HepG2 (cell line): ENCODE results near the gene CIB2. TPM values are rescaled to one million over a fixed set of nuclear protein-coding genes. Genes with fewer than 3 reads are reported as not detected.

Source experiments
- HES4 ChIP-seq: sonication (generic); formaldehyde crosslinking; IDR thresholded peaks from 2 replicates; pipeline ENCODE4 v1.9.0; 2021; ENCODE audit warnings: mild to moderate bottlenecking, missing genetic modification reagents, borderline replicate concordance
- HNF4A ChIP-seq: sonication (generic); formaldehyde crosslinking; IDR thresholded peaks from 2 replicates; pipeline ENCODE4 v1.4.0; 2020; ENCODE audit warnings: missing genetic modification reagents
- KLF13 ChIP-seq: sonication (generic); formaldehyde crosslinking; IDR thresholded peaks from 2 replicates; pipeline ENCODE4 v1.4.0; 2020; ENCODE audit warnings: mild to moderate bottlenecking, missing genetic modification reagents
- MED13 ChIP-seq: sonication (generic); formaldehyde crosslinking; IDR thresholded peaks from 2 replicates; pipeline ENCODE4 v1.5.0; 2020; ENCODE audit warnings: missing genetic modification reagents
- MXD4 ChIP-seq: IDR thresholded peaks from 2 replicates; pipeline ENCODE4 v1.6.1; 2016; ENCODE audit warnings: mild to moderate bottlenecking, missing biosample characterization, missing genetic modification reagents
- MYNN ChIP-seq: sonication (generic); formaldehyde crosslinking; IDR thresholded peaks from 2 replicates; pipeline ENCODE4 v1.4.0; 2020; ENCODE audit warnings: mild to moderate bottlenecking, low read depth, missing genetic modification reagents
- NFYC ChIP-seq: IDR thresholded peaks from 2 replicates; pipeline ENCODE4 v1.6.1; 2016; ENCODE audit warnings: missing genetic modification reagents, missing compliant biosample characterization
- NPAS2 ChIP-seq: sonication (generic); formaldehyde crosslinking; IDR thresholded peaks from 2 replicates; pipeline ENCODE4 v1.8.0; 2022; ENCODE audit warnings: mild to moderate bottlenecking, missing genetic modification reagents, borderline replicate concordance
- SP1 ChIP-seq, 2 experiments: fragments of 450-650 bp in 1 of 2; sonication (generic) in 1 of 2; formaldehyde crosslinking in 1 of 2; IDR thresholded peaks; 2 replicates each; pipeline versions ENCODE4 v1.4.0 to v1.6.1; 2016 to 2020; ENCODE audit warnings: missing genetic modification reagents in 1 of 2
- TFAP4 ChIP-seq: sonication (generic); IDR thresholded peaks from 2 replicates; pipeline ENCODE4 v1.6.1; 2016; ENCODE audit warnings: low read depth, borderline replicate concordance
- TOE1 ChIP-seq: sonication (generic); formaldehyde crosslinking; IDR thresholded peaks from 2 replicates; pipeline ENCODE4 v1.4.0; 2020; ENCODE audit warnings: mild to moderate bottlenecking, missing genetic modification reagents
- ZNF235 ChIP-seq: sonication (generic); formaldehyde crosslinking; IDR thresholded peaks from 2 replicates; pipeline ENCODE4 v1.8.1; 2023; ENCODE audit warnings: mild to moderate bottlenecking, missing genetic modification reagents, borderline replicate concordance
- ZNF282 ChIP-seq: fragments of 450-650 bp; IDR thresholded peaks from 2 replicates; pipeline ENCODE4 v1.6.1; 2018; ENCODE audit not compliant: partially characterized antibody
- ZNF30 ChIP-seq: sonication (generic); formaldehyde crosslinking; IDR thresholded peaks from 2 replicates; pipeline ENCODE4 v1.5.0; 2020; ENCODE audit warnings: mild to moderate bottlenecking, missing genetic modification reagents
- ZNF468 ChIP-seq: sonication (generic); formaldehyde crosslinking; IDR thresholded peaks from 2 replicates; pipeline ENCODE4 v1.8.0; 2022; ENCODE audit warnings: mild to moderate bottlenecking, moderate library complexity, missing genetic modification reagents
- ZNF615 ChIP-seq: sonication (generic); formaldehyde crosslinking; IDR thresholded peaks from 2 replicates; pipeline ENCODE4 v1.5.0; 2020; ENCODE audit warnings: mild to moderate bottlenecking, missing genetic modification reagents, borderline replicate concordance
- ZNF720 ChIP-seq: sonication (generic); formaldehyde crosslinking; IDR thresholded peaks from 2 replicates; pipeline ENCODE4 v1.4.0; 2020; ENCODE audit warnings: missing genetic modification reagents
- ZNF784 ChIP-seq: sonication (generic); formaldehyde crosslinking; IDR thresholded peaks from 2 replicates; pipeline ENCODE4 v1.5.1; 2020; ENCODE audit warnings: missing genetic modification reagents, mild to moderate bottlenecking, borderline replicate concordance
- ZNF839 ChIP-seq: sonication (generic); formaldehyde crosslinking; IDR thresholded peaks from 2 replicates; pipeline ENCODE4 v1.4.0; 2020; ENCODE audit warnings: missing genetic modification reagents, mild to moderate bottlenecking, borderline replicate concordance
- polyA plus RNA-seq, 8 experiments: library from polyadenylated mRNA; depleted of rRNA in 3 of 8; stranded (reverse) in 7 of 8; unstranded in 1 of 8; fragments of >200 nt; fragmentation: Illumina TruSeq in 4 of 8; extraction: Trizol in 4 of 8; gene quantifications; 2 replicates each; pipeline versions ENCODE4 v1.2.1 to v1.2.3, GENCODE V29; 2011 to 2016; ENCODE audit warnings: low read depth in 4 of 8, missing spikeins in 1 of 8, mixed read lengths in 1 of 8; ENCODE audit not compliant: insufficient read depth in 1 of 8
- total RNA-seq, 5 experiments: library from RNA; depleted of rRNA; stranded (reverse); fragments of >200 nt; fragmentation: Illumina TruSeq; extraction: Trizol; gene quantifications; 2 replicates each; pipeline ENCODE4 v1.2.3, GENCODE V29; 2016; ENCODE audit warnings: low read depth in 1 of 5
- TF ChIP-seq, protein P1 (sequence below): sonication (generic); formaldehyde crosslinking; IDR thresholded peaks from 2 replicates; pipeline ENCODE4 v1.4.0; 2020; ENCODE audit warnings: missing genetic modification reagents, borderline replicate concordance
- TF ChIP-seq, protein P2 (sequence below), 2 experiments: sonication (generic) in 1 of 2; formaldehyde crosslinking in 1 of 2; IDR thresholded peaks; 2 replicates each; pipeline versions ENCODE4 v1.5.1 to v1.6.1; 2011 to 2020; ENCODE audit warnings: borderline replicate concordance in 1 of 2, low read depth in 1 of 2, low read length in 1 of 2, mild to moderate bottlenecking in 1 of 2, missing genetic modification reagents in 1 of 2, moderate library complexity in 1 of 2
- TF ChIP-seq, protein P3 (sequence below): sonication (generic); formaldehyde crosslinking; IDR thresholded peaks from 2 replicates; pipeline ENCODE4 v1.5.0; 2020; ENCODE audit warnings: missing genetic modification reagents

Gene CIB2
- total and polyA plus RNA-seq, 2 of the 13 experiments (the other 11 are each of a cell fraction or from before 2014, with no cell fraction given): 1.4 to 1.5 TPM

DNA sequence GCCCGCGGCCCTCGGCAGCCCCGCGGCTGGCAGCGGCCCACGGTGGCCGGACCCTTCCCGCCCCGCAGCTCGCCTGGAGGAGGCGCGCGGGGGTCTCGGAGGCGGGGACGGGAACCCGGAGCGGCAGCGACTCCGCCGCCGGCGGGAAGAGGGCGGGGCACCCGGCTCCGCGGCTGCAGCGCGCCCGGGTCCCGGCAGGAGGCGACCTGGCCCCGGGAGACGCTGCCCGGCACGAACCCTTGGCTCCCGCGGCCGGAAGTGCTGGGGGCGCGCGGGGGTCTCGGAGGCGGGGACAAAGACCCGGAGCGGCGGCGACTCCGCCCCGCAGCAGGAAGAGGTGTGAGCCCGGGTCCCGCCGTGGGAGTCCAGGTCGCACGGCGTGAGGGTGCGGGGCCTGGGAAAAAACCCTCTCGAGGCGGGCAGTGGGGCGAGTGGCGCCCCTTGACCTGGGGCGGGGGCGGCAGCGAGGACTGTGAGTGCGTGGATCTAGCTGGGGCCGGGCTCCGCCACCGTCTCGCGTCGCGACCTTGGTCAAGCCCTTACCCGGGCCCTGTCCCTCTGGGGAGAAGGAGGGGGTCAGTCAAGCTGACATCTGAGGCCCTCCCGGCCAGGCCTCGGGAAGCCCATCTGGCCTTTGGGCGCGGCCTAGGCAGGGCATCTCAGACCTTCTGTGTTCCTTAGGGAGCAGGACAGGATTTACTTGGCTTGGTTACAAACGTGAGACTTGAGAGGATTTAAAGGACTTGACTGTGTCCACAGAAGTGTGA lies at the start of gene CIB2 (continued):
- TF ChIP-seq, protein P1, sequence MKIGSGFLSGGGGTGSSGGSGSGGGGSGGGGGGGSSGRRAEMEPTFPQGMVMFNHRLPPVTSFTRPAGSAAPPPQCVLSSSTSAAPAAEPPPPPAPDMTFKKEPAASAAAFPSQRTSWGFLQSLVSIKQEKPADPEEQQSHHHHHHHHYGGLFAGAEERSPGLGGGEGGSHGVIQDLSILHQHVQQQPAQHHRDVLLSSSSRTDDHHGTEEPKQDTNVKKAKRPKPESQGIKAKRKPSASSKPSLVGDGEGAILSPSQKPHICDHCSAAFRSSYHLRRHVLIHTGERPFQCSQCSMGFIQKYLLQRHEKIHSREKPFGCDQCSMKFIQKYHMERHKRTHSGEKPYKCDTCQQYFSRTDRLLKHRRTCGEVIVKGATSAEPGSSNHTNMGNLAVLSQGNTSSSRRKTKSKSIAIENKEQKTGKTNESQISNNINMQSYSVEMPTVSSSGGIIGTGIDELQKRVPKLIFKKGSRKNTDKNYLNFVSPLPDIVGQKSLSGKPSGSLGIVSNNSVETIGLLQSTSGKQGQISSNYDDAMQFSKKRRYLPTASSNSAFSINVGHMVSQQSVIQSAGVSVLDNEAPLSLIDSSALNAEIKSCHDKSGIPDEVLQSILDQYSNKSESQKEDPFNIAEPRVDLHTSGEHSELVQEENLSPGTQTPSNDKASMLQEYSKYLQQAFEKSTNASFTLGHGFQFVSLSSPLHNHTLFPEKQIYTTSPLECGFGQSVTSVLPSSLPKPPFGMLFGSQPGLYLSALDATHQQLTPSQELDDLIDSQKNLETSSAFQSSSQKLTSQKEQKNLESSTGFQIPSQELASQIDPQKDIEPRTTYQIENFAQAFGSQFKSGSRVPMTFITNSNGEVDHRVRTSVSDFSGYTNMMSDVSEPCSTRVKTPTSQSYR (CRISPR knock-in tag): no peak
- TF ChIP-seq ZNF720 (CRISPR knock-in tag): no peak
- TF ChIP-seq ZNF839 (CRISPR knock-in tag): no peak
- TF ChIP-seq MED13: peak; percentile 33; the same call in 1 of the 2 replicates
- no peak for TF ChIP-seq NFYC (CRISPR knock-in tag)
- no peak for TF ChIP-seq HNF4A (CRISPR knock-in tag)
- no peak for TF ChIP-seq ZNF784 (CRISPR knock-in tag)
- TF ChIP-seq MYNN (CRISPR knock-in tag): no peak
- TF ChIP-seq, protein P2, sequence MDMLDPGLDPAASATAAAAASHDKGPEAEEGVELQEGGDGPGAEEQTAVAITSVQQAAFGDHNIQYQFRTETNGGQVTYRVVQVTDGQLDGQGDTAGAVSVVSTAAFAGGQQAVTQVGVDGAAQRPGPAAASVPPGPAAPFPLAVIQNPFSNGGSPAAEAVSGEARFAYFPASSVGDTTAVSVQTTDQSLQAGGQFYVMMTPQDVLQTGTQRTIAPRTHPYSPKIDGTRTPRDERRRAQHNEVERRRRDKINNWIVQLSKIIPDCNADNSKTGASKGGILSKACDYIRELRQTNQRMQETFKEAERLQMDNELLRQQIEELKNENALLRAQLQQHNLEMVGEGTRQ (IDR thresholded peaks at IDR 0.05; ENCODE audit: low read depth, low read length): no peak
- TF ChIP-seq, protein P2 (CRISPR knock-in tag; IDR thresholded peaks at IDR 0.05; ENCODE audit: borderline replicate concordance): no peak
- TF ChIP-seq ZNF30: no peak
- no peak for TF ChIP-seq SP1 (IDR thresholded peaks at IDR 0.05)
- TF ChIP-seq SP1 (CRISPR knock-in tag; IDR thresholded peaks at IDR 0.05): no peak
- 0 out of 2 replicates have a peak, but pooled peaks have one; percentile 65 for TF ChIP-seq ZNF468 (CRISPR knock-in tag)
- no peak for TF ChIP-seq TFAP4
- no peak for TF ChIP-seq NPAS2 (CRISPR knock-in tag)
- TF ChIP-seq, protein P3, sequence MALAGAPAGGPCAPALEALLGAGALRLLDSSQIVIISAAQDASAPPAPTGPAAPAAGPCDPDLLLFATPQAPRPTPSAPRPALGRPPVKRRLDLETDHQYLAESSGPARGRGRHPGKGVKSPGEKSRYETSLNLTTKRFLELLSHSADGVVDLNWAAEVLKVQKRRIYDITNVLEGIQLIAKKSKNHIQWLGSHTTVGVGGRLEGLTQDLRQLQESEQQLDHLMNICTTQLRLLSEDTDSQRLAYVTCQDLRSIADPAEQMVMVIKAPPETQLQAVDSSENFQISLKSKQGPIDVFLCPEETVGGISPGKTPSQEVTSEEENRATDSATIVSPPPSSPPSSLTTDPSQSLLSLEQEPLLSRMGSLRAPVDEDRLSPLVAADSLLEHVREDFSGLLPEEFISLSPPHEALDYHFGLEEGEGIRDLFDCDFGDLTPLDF (CRISPR knock-in tag): peak; percentile 63
- no peak for TF ChIP-seq ZNF235 (CRISPR knock-in tag)
- TF ChIP-seq MXD4 (CRISPR knock-in tag): no peak
- TF ChIP-seq ZNF282: no peak
- no peak for TF ChIP-seq HES4
- no peak for TF ChIP-seq ZNF615
- no peak for TF ChIP-seq TOE1
- TF ChIP-seq KLF13 (CRISPR knock-in tag): no peak
